DND-41 (cell line): ENCODE measurements around the gene ZBTB42.
"Not testable (repeated sequence)": the region's sequence is repeated elsewhere in the genome, so short reads cannot be mapped to it uniquely, and the experiment has no call there.

Source experiments
- ATAC-seq: fragments of 200-7000 bp; cut with Tn5 transposase; 3 replicates; pipeline ENCODE4 v1.9.1; 2021; ENCODE audit warnings: low read depth; ENCODE audit not compliant: insufficient read depth
- DNase-seq: peaks from one replicate; pipeline ENCODE4 v3.0.0-alpha.2; 2020
- H2AFZ ChIP-seq: 2 replicates; pipeline ENCODE4 v1.6.0; 2012; ENCODE audit warnings: low read depth, low read length
- H3K27ac ChIP-seq: 2 replicates; pipeline ENCODE4 v1.5.1; 2012; ENCODE audit warnings: low read length, inconsistent platforms
- H3K27me3 ChIP-seq: fragments of 200-600 bp; sonication (generic); 2 replicates; pipeline ENCODE4 v1.6.0; 2012; ENCODE audit warnings: low read length, mild to moderate bottlenecking, inconsistent platforms; ENCODE audit not compliant: insufficient read depth, poor library complexity
- H3K36me3 ChIP-seq: 2 replicates; pipeline ENCODE4 v1.5.1; 2012; ENCODE audit warnings: low read length, inconsistent platforms; ENCODE audit not compliant: insufficient read depth
- H3K4me1 ChIP-seq: 2 replicates; pipeline ENCODE4 v1.5.1; 2012; ENCODE audit warnings: mild to moderate bottlenecking, low read length; ENCODE audit not compliant: insufficient read depth
- H3K4me2 ChIP-seq: 2 replicates; pipeline ENCODE4 v1.6.0; 2012; ENCODE audit warnings: mild to moderate bottlenecking, moderate library complexity, low read length, inconsistent platforms; ENCODE audit not compliant: insufficient read depth
- H3K4me3 ChIP-seq, 2 experiments: fragments of 200-600 bp in 1 of 2; shearing (Covaris generic) in 1 of 2; 2 replicates each; pipeline ENCODE4 v1.5.1; 2012 to 2016; ENCODE audit warnings: inconsistent platforms in 2 of 2, low read length in 2 of 2, mild to moderate bottlenecking in 2 of 2, low read depth in 1 of 2, moderate library complexity in 1 of 2
- H3K79me2 ChIP-seq: 2 replicates; pipeline ENCODE4 v1.6.0; 2012; ENCODE audit warnings: low read length, inconsistent platforms; ENCODE audit not compliant: insufficient read depth
- H3K9ac ChIP-seq: 2 replicates; pipeline ENCODE4 v1.6.0; 2012; ENCODE audit warnings: low read depth, mild to moderate bottlenecking, inconsistent platforms, low read length, moderate library complexity
- H3K9me3 ChIP-seq: 2 replicates; pipeline ENCODE4 v1.5.1; 2012; ENCODE audit warnings: low read length, moderate library complexity, mild to moderate bottlenecking, inconsistent platforms; ENCODE audit not compliant: insufficient read depth, severe bottlenecking
- H4K20me1 ChIP-seq: 2 replicates; pipeline ENCODE4 v1.6.0; 2012; ENCODE audit warnings: low read length; ENCODE audit not compliant: insufficient read depth
- EZH2 ChIP-seq: IDR thresholded peaks from 3 replicates; pipeline ENCODE4 v1.6.1; 2012; ENCODE audit warnings: borderline replicate concordance, low read depth, mild to moderate bottlenecking, moderate library complexity, low read length, inconsistent platforms; ENCODE audit not compliant: severe bottlenecking
- TF ChIP-seq, protein P1 (sequence below): IDR thresholded peaks from 2 replicates; pipeline ENCODE4 v1.5.1; 2012; ENCODE audit warnings: borderline replicate concordance, low read length, moderate library complexity, mild to moderate bottlenecking; ENCODE audit not compliant: poor library complexity, severe bottlenecking; ENCODE audit errors: extremely low read depth

The ZBTB42 gene

DNA sequence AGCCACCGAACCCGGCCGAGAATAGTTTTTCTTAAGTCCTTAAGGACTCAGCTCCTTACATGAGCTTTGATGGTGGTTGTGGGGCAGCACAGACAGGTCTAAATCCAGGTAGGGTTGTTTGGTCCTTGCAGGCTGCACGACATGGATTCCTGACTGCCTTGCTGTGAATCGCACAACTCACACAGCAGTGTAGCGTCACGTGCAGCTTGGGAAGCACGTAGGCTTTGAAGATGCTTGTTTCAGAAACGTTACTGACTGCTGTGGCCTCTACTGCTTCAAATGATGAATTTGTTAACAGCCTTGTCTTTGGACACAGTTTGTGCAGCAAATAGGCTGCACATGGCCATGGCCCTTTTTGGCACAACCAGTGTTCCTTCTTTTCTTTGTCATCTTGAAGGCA lies 29.9 kb downstream of the ZBTB42 start:
- H3K4me3 ChIP-seq, result no peak overlapping the region
- H3K27ac ChIP-seq, result no peak overlapping the region
- no peak overlapping the region for H3K4me2 ChIP-seq
- H4K20me1 ChIP-seq, result no peaks in the 10 kb centered on the region
- H3K9ac ChIP-seq, result no peak overlapping the region
- H3K4me1 ChIP-seq, result peaks cover 6% of the 10 kb centered on the region
- no peak overlapping the region for H2AFZ ChIP-seq
- H3K79me2 ChIP-seq, result no peaks in the 10 kb centered on the region
- H3K36me3 ChIP-seq, result no peaks in the 10 kb centered on the region
- DNase-seq (no peak), ATAC-seq (no peak)
- no peaks in the 10 kb centered on the region for H3K9me3 ChIP-seq
- no peaks in the 10 kb centered on the region for H3K27me3 ChIP-seq
- TF ChIP-seq, protein P1, sequence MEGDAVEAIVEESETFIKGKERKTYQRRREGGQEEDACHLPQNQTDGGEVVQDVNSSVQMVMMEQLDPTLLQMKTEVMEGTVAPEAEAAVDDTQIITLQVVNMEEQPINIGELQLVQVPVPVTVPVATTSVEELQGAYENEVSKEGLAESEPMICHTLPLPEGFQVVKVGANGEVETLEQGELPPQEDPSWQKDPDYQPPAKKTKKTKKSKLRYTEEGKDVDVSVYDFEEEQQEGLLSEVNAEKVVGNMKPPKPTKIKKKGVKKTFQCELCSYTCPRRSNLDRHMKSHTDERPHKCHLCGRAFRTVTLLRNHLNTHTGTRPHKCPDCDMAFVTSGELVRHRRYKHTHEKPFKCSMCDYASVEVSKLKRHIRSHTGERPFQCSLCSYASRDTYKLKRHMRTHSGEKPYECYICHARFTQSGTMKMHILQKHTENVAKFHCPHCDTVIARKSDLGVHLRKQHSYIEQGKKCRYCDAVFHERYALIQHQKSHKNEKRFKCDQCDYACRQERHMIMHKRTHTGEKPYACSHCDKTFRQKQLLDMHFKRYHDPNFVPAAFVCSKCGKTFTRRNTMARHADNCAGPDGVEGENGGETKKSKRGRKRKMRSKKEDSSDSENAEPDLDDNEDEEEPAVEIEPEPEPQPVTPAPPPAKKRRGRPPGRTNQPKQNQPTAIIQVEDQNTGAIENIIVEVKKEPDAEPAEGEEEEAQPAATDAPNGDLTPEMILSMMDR, result no peak
- TF ChIP-seq EZH2, result no peak

DNA sequence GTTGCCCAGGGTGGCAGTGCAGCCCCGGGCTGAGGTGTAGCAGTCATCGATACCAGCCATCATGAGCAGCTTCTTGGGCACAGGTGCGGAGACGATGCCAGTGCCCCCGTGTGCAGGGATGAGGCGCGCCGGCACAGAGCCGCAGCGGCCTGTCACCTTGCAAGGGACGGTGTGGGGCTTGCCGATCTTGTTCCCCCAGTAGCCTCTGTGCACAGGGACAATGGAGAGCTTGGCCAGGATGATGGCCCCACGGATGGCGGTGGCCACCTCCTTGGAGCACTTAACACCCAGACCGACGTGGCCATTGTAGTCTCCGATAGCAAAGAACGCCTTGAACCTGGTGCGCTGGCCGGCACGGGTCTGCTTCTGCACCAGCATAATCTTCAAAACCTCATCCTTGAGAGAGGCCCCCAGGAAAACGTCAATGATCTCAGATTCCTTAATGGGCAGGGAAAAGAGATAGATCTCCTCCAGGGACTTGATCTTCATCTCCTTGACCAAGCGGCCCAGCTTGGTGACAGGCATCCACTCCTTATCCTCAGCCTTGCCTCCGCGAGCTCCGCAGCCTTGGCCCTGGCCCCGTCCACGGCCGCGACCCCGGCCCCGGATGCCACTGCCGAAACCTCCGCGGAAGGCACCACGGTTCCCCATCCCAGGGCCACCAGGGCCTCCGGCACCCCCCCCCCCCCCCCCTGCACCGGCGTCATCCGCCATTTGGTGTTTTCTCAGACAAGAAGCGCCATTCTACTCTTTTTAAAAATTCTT lies 35.5 kb downstream of the ZBTB42 start:
- not testable (repeated sequence) for H3K9me3 ChIP-seq, H3K4me1 ChIP-seq, H3K27me3 ChIP-seq, H3K4me2 ChIP-seq, H4K20me1 ChIP-seq, H3K79me2 ChIP-seq, H3K9ac ChIP-seq, DNase-seq, ATAC-seq, H3K36me3 ChIP-seq, H3K4me3 ChIP-seq, H3K27ac ChIP-seq, H2AFZ ChIP-seq

DNA sequence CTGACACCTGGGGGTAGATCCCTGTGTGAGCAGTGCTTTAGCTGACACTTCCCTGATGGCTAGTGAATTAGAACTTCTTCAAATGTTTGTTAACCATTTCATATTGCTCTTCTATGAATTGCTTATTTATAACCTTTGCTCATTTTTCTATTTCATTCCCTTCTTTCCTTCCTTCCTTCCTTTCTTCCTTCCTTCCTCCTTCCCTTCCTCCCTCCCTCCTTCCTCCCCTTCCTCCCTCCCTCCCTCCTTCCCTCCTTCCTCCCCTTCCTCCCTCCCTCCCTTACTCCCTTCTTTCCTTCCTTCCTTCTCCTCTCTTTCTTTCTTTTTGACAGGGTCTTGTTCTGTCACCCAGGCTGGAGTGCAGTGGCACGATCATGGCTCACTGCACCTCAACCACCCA lies 40.8 kb downstream of the ZBTB42 start:
- Histone ChIP-seq H3K4me2 (no peak overlapping the region), H3K9me3 (no peaks in the 10 kb centered on the region), H3K27ac (no peak overlapping the region), H3K79me2 (no peaks in the 10 kb centered on the region), H4K20me1 (no peaks in the 10 kb centered on the region), H3K9ac (no peak overlapping the region), H3K4me3 (no peak overlapping the region), H3K36me3 (no peaks in the 10 kb centered on the region), H3K27me3 (peaks cover 5% of the 10 kb centered on the region), H2AFZ (no peak overlapping the region), H3K4me1 (no peaks in the 10 kb centered on the region)
- TF ChIP-seq, protein P1, result no peak
- no peak for TF ChIP-seq EZH2
- DNase-seq (no peak), ATAC-seq (no peak)

DNA sequence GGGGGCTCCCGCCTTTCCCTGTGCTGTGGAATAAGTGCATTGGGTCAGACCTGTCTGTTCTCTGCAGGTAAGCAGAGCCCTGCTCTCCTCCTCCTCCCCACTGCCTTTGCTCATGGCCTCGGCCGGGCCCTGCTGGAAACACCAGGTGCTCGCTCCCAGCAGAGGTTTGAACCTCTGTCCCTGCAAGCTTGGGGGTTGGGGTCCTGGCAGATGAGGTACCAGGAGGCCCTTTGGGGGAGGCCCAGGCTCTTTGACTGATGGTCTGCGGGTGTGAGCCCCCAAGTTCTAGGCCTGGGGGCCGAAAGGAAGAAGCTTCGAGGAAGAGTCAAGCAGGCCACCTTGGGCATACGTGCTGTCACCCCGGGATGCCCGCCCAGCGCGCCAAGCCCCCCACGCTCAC lies 42.1 kb downstream of the ZBTB42 start:
- Histone ChIP-seq H3K4me2 (no peak overlapping the region), H3K27me3 (peaks cover 6% of the 10 kb centered on the region), H3K4me3 (no peak overlapping the region), H3K79me2 (no peaks in the 10 kb centered on the region), H3K27ac (no peak overlapping the region), H4K20me1 (no peaks in the 10 kb centered on the region), H3K4me1 (no peaks in the 10 kb centered on the region), H3K9ac (no peak overlapping the region), H2AFZ (no peak overlapping the region), H3K36me3 (no peaks in the 10 kb centered on the region), H3K9me3 (no peaks in the 10 kb centered on the region)
- TF ChIP-seq, protein P1, result no peak
- TF ChIP-seq EZH2, result no peak
- DNase-seq, result no peak
- no peak for ATAC-seq
